IgD-negative memory B cell (primary cell): ENCODE data around the gene AFF1. TPM values are rescaled to one million over a fixed set of nuclear protein-coding genes. Genes with fewer than 3 reads are reported as not detected.
"Not testable (repeated sequence)": the region's sequence is repeated elsewhere in the genome, so short reads cannot be mapped to it uniquely, and the experiment has no call there.

Experiments
- H3K27ac Mint-ChIP-seq, 3 donors: one replicate each; pipeline ENCODE4 v1.8.0; 2020 to 2022; ENCODE audit warnings: mild to moderate bottlenecking in 3 of 3, mixed read lengths in 3 of 3, moderate library complexity in 1 of 3
- H3K27me3 Mint-ChIP-seq: one replicate; pipeline ENCODE4 v1.8.0; 2021; ENCODE audit warnings: mixed read lengths
- H3K36me3 Mint-ChIP-seq: one replicate; pipeline ENCODE4 v1.8.0; 2020; ENCODE audit warnings: mild to moderate bottlenecking, mixed read lengths
- H3K4me1 Mint-ChIP-seq, 3 donors: one replicate each; pipeline ENCODE4 v1.8.0; 2020 to 2022; ENCODE audit warnings: mixed read lengths in 3 of 3, mild to moderate bottlenecking in 1 of 3
- H3K4me3 Mint-ChIP-seq, 4 donors: one replicate each; pipeline ENCODE4 v1.8.0; 2020 to 2022; ENCODE audit warnings: mild to moderate bottlenecking in 4 of 4, mixed read lengths in 4 of 4, moderate library complexity in 3 of 4
- H3K9me3 Mint-ChIP-seq, 3 donors: one replicate each; pipeline ENCODE4 v1.8.0; 2020 to 2021; ENCODE audit warnings: mixed read lengths in 3 of 3, mild to moderate bottlenecking in 1 of 3
- polyA plus RNA-seq: library from polyadenylated mRNA; unstranded; fragments of 300-500 nt; fragmentation: Illumina TruSeq; gene quantifications from one replicate; pipeline ENCODE4 v1.2.3, GENCODE V29; 2021

The AFF1 gene
- polyA plus RNA-seq, 1 donor from 2014 or later = 18.8 TPM

GRCh38 chr4:87066403-87067123, 131.8 kb downstream of the AFF1 start:
- H3K27ac Mint-ChIP-seq = no peak overlapping the region
- no peaks in the 10 kb centered on the region for H3K9me3 Mint-ChIP-seq
- peaks cover 12 to 17% (median 14%) of the 10 kb centered on the region in 3 donors for H3K4me1 Mint-ChIP-seq
- peaks cover 6% of the 10 kb centered on the region for H3K36me3 Mint-ChIP-seq
- no peaks in the 10 kb centered on the region for H3K27me3 Mint-ChIP-seq
- H3K4me3 Mint-ChIP-seq = no peak overlapping the region

GRCh38 chr4:87067124-87067885, 132.5 kb downstream of the AFF1 start:
- H3K27ac Mint-ChIP-seq = no peak overlapping the region
- peaks cover 15 to 20% (median 17%) of the 10 kb centered on the region in 3 donors for H3K4me1 Mint-ChIP-seq
- H3K27me3 Mint-ChIP-seq = no peaks in the 10 kb centered on the region

GRCh38 chr4:87068583-87069021, 133.8 kb downstream of the AFF1 start:
- H3K27ac Mint-ChIP-seq = peak overlapping the region in 1 of 3 donors; percentile 33

More at GRCh38 chr4:87067124-87067885, 132.5 kb downstream of the AFF1 start:
- Mint-ChIP-seq H3K36me3 (peaks cover 6% of the 10 kb centered on the region), H3K4me3 (no peak overlapping the region), H3K9me3 (no peaks in the 10 kb centered on the region)

DNA sequence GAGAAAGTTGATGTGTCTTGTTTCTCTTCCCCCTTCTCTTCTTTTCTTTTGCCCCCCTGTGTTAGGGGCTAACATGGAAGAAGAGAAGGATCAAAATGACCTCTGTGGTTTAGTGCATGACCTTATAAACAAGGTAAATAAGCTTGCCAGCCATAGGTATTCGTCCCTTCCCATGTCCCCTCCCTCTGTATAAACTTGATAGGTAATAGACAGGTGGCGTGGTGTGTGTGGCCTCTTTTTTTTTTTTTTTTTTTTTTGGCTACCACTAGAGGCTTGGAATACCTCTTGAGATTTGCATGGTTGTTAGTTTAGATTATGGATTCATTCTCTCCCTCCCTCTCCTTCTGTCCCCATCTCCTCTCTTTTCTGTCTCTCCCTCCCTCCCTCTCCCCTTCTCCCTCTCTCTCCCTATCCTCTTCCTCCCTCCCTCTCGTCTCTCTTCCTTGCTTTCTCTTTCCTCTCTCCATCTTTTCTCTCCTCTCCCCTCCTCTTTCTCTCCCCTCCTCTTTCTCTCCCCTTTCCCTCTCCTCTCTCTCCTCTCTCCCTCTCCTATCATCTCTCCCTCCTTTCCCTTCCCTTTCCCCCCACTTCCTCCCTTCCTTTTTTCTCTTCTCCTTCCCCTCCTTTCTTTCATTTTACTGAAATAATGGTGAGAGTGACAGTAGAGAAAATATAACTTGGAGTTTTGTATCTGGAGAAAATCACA, 134.4 kb downstream of the AFF1 start:
- Mint-ChIP-seq H3K27me3 (no peaks in the 10 kb centered on the region), H3K27ac (no peak overlapping the region), H3K9me3 (no peaks in the 10 kb centered on the region), H3K36me3 (peaks cover 6% of the 10 kb centered on the region), H3K4me3 (peak overlapping the region in 1 of 4 donors; percentile 17), H3K4me1 (peaks cover 26 to 30% (median 27%) of the 10 kb centered on the region in 3 donors)

More at GRCh38 chr4:87068583-87069021, 133.8 kb downstream of the AFF1 start:
- H3K36me3 Mint-ChIP-seq = peaks cover 6% of the 10 kb centered on the region
- no peaks in the 10 kb centered on the region for H3K27me3 Mint-ChIP-seq
- H3K9me3 Mint-ChIP-seq = no peaks in the 10 kb centered on the region
- H3K4me3 Mint-ChIP-seq = no peak overlapping the region
- peaks cover 24 to 27% (median 24%) of the 10 kb centered on the region in 3 donors for H3K4me1 Mint-ChIP-seq

DNA sequence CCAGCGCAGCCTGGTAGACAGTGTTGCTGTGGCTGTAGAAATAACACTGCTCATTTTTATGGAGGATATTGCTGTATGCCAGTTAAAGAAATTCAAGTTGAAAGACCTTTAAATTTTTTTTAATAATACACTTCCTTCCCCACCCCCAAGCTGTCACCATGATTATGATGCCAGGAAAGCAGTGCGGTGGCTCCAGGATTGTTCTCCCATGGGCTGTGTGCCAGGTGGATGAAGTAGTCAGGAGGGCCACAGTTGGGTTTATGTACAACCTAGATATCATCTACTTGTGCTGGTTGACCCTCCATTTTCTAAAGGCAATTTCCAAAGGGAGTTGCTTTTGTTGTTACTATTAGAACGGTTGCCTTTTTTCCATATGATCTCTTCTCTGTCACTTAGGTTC, 136.6 kb downstream of the AFF1 start:
- no peaks in the 10 kb centered on the region for H3K27me3 Mint-ChIP-seq
- H3K4me1 Mint-ChIP-seq = peaks cover 31 to 39% (median 36%) of the 10 kb centered on the region in 3 donors
- peak overlapping the region in 1 of 4 donors; percentile 59 for H3K4me3 Mint-ChIP-seq
- peak overlapping the region in 1 of 3 donors; percentile 80 for H3K27ac Mint-ChIP-seq
- H3K36me3 Mint-ChIP-seq = peaks cover 2% of the 10 kb centered on the region
- no peaks in the 10 kb centered on the region for H3K9me3 Mint-ChIP-seq

DNA sequence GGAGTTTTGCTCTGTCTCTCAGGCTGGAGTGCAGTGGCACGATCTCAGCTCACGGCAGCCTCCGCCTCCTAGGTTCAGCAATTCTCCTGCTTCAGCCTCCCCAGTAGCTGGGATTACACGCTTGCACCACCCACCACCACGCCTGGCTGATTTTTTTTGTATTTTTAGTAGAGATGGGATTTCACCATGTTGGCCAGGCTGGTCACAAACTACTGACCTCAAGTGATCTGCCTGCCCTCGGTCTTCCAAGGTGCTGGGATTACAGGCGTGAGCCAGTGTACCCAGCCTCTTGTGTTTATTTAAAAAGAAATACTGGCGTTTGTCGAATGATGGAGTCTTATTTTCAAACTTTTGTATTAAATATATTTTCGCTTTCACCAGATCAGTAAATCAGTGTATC, 137.7 kb downstream of the AFF1 start:
- Mint-ChIP-seq H3K4me3 (peak overlapping the region in 1 of 4 donors; percentile 81), H3K4me1 (peaks cover 31 to 41% (median 33%) of the 10 kb centered on the region in 3 donors)
- not testable (repeated sequence) for H3K36me3 Mint-ChIP-seq, H3K27me3 Mint-ChIP-seq, H3K9me3 Mint-ChIP-seq, H3K27ac Mint-ChIP-seq

DNA sequence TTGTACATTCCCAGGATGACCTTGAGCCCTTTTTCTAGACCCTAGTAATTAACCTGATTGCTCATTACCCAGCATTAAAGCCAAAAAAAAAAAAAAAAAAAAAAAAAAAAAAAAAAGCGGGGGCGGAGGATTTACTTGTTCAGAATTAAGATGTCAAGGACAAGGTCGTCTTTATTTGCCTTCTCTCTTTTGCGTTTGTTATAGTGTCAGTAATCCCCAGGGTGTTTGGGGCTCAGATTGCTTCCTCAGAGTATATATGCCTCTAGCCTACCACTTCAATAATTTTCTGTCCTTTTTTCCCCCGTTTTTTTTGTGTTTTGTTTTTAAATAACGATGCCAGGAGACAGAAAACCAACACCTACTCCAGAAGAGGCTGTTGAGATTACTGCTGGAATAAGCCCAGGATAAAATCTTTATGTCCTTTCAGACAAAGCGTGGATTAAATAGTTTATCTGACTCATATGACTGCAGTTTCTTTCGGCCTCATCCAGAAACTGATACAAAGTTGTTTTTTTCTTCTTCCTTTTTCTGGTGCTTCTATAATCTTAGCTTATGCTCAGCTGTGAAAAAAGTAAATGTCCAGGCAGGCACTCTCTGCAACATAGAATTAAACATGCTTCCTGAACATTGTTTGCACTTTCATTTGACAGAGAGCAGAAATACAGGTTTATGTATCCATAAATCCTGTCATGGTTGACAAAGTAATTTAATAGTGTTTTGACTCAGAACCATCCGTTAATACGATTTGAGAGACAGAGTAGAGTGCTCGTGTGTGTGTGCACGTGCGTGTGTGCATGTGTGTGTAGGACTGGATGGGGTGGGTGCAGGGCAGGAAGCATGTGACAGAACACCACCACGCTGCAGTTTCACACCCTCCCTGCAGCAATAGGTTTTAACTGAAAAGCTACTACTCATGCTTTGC, 138.6 kb downstream of the AFF1 start:
- Mint-ChIP-seq H3K27me3 (no peaks in the 10 kb centered on the region), H3K4me3 (peak overlapping the region; percentile 81 to 92 (median 82)), H3K4me1 (peaks cover 31 to 47% (median 33%) of the 10 kb centered on the region in 3 donors), H3K27ac (peak overlapping the region; percentile 51 to 94 (median 90)), H3K36me3 (peaks cover 4% of the 10 kb centered on the region), H3K9me3 (no peaks in the 10 kb centered on the region)

GRCh38 chr4:87074121-87074488, 139.3 kb downstream of the AFF1 start:
- Mint-ChIP-seq H3K4me1 (peaks cover 28 to 48% (median 33%) of the 10 kb centered on the region in 3 donors), H3K4me3 (peak overlapping the region; percentile 81 to 92 (median 82)), H3K27me3 (no peaks in the 10 kb centered on the region), H3K27ac (peak overlapping the region in 2 of 3 donors; percentile 90 to 94), H3K36me3 (peaks cover 4% of the 10 kb centered on the region), H3K9me3 (no peaks in the 10 kb centered on the region)

DNA sequence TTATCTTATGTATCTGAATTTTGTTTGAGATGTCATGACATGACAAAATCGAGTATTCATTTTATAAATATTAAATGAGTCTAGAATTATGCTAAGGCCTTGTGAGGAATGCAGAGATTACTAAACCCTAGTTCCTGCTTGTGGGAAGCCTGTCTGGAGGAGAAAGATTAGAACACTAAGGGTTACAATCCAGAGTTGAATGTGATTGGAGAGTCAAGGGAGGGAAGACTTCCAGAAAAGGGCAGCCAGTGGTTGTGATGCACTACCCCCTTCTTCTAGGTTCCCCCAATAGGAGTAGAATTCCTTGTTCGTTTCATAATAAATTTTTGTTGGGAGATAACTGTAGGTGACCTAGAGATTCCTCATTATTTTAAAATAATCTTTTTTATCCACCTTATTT, 141.1 kb downstream of the AFF1 start:
- peaks cover 30 to 46% (median 38%) of the 10 kb centered on the region in 3 donors for H3K4me1 Mint-ChIP-seq
- no peaks in the 10 kb centered on the region for H3K27me3 Mint-ChIP-seq
- no peak overlapping the region for H3K4me3 Mint-ChIP-seq
- H3K9me3 Mint-ChIP-seq = no peaks in the 10 kb centered on the region
- H3K27ac Mint-ChIP-seq = no peak overlapping the region
- peaks cover 6% of the 10 kb centered on the region for H3K36me3 Mint-ChIP-seq

DNA sequence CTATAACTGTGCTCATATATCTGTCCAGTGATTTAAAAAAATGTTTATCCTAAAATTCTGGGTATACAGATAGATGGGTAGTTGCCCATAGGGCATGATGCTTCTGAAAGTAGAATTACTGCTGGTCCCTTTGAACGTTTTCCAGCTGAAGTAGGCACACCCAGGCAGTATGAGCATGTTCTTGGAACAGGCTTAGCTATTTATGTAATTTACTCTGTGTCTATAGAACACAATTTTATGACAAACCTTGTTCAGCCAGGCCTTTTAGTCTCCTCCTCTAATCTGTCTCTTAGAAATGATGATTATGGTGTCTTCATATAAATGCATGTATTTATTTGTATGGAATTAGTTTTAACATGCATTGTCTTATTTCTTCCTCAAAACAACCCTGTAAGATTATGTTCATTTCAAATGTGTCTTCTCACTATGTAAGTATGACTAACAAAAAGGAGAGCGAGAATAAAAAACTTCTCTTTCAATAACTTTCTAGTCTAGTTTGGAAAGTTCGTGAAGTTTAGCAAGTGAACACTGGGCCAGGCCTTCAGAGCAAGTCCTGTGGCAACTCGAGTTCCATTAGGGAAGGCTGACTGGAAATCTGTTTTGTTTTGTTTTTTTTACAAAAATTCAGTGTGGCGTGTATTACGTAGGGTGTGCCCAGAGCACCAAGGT, 142.0 kb downstream of the AFF1 start:
- no peaks in the 10 kb centered on the region for H3K27me3 Mint-ChIP-seq
- no peak overlapping the region for H3K4me3 Mint-ChIP-seq
- no peaks in the 10 kb centered on the region for H3K9me3 Mint-ChIP-seq
- H3K27ac Mint-ChIP-seq = no peak overlapping the region
- H3K36me3 Mint-ChIP-seq = peaks cover 6% of the 10 kb centered on the region
- peaks cover 28 to 44% (median 37%) of the 10 kb centered on the region in 3 donors for H3K4me1 Mint-ChIP-seq

- H3K27ac Mint-ChIP-seq = peak overlapping the region in 1 of 3 donors; percentile 72
- H3K27me3 Mint-ChIP-seq = no peaks in the 10 kb centered on the region
Observed at GRCh38 chr4:87077914-87078585, 143.2 kb downstream of the AFF1 start.

GRCh38 chr4:87078987-87079486, 144.2 kb downstream of the AFF1 start:
- H3K4me1 Mint-ChIP-seq = peaks cover 17 to 32% (median 23%) of the 10 kb centered on the region in 3 donors

More at GRCh38 chr4:87077914-87078585, 143.2 kb downstream of the AFF1 start:
- H3K4me3 Mint-ChIP-seq = no peak overlapping the region
- H3K4me1 Mint-ChIP-seq = peaks cover 26 to 42% (median 33%) of the 10 kb centered on the region in 3 donors
- H3K36me3 Mint-ChIP-seq = peaks cover 6% of the 10 kb centered on the region
- H3K9me3 Mint-ChIP-seq = no peaks in the 10 kb centered on the region

GRCh38 chr4:87079967-87080366, 145.2 kb downstream of the AFF1 start:
- H3K4me1 Mint-ChIP-seq = peaks cover 13 to 25% (median 15%) of the 10 kb centered on the region in 3 donors
- H3K9me3 Mint-ChIP-seq = no peaks in the 10 kb centered on the region
- H3K4me3 Mint-ChIP-seq = no peak overlapping the region
- H3K27ac Mint-ChIP-seq = no peak overlapping the region
- H3K36me3 Mint-ChIP-seq = peaks cover 9% of the 10 kb centered on the region
- H3K27me3 Mint-ChIP-seq = no peaks in the 10 kb centered on the region

More at GRCh38 chr4:87078987-87079486, 144.2 kb downstream of the AFF1 start:
- peaks cover 6% of the 10 kb centered on the region for H3K36me3 Mint-ChIP-seq
- H3K27ac Mint-ChIP-seq = no peak overlapping the region
- no peaks in the 10 kb centered on the region for H3K9me3 Mint-ChIP-seq
- H3K4me3 Mint-ChIP-seq = no peak overlapping the region
- no peaks in the 10 kb centered on the region for H3K27me3 Mint-ChIP-seq
